Activated effector memory CD4-positive, alpha-beta T cell treated with anti-CD3 and anti-CD28 coated beads, Interleukin-2, amount 50 U/mL, for 16 hours (primary cell): ENCODE data around the gene ZNF526.
"Not testable (repeated sequence)": the region's sequence is repeated elsewhere in the genome, so short reads cannot be mapped to it uniquely, and the experiment has no call there.

Source experiments
- DNase-seq: peaks from one replicate; pipeline ENCODE4 v3.0.0-alpha.2; 2020

ZNF526 gene

DNA sequence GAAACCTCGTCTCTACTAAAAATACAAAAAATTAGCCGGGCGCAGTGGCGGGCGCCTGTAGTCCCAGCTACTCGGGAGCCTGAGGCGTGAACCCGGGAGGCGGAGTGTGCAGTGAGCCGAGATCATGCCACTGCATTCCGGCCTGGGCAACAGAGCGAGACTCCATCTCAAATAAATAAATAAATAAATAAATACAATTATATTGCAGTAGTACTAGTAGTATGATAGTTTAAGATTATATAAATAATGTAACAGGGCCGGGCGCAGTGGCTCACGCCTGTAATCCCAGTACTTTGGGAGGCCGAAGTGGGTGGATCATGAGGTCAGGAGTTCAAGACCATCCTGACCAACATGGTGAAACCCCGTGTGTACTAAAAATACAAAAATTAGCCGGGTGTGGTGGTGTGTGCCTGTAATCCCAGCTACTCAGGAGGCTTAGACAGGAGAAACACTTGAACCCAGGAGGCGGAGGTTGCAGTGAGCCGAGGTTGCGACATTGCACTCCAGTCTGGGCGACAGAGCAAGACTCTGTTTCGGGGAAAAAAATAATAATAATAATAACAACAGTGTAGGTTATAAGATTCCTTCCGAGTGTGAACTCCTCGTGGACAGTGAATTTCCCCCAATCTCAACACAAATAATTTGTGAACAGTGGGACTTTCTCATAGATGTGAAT is 47.0 kb downstream of the ZNF526 start:
- not testable (repeated sequence) for DNase-seq

DNA sequence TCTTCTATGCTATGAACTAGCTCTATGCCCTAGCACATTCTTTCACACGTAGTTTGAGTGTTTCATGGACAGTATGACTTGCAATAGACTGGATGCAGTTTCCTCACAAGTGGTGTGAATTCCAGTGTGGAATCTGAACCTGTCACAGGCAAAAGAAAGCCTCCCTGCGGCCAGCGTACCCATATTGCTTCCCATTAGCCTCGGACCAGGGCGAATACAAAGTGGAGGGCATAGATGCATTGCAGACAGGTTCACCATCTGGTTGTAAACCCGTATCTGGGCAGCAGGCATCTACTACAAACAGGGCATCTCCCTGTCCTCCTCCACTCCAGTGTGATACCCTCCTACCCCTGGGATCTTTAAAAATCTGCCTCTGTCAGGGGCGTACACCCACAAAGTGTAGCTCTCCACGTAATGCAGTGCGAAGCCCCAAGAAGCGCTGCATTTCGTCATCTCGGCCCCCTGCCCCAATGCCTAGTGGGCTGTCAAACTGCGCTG is 47.6 kb downstream of the ZNF526 start:
- no peak for DNase-seq

DNA sequence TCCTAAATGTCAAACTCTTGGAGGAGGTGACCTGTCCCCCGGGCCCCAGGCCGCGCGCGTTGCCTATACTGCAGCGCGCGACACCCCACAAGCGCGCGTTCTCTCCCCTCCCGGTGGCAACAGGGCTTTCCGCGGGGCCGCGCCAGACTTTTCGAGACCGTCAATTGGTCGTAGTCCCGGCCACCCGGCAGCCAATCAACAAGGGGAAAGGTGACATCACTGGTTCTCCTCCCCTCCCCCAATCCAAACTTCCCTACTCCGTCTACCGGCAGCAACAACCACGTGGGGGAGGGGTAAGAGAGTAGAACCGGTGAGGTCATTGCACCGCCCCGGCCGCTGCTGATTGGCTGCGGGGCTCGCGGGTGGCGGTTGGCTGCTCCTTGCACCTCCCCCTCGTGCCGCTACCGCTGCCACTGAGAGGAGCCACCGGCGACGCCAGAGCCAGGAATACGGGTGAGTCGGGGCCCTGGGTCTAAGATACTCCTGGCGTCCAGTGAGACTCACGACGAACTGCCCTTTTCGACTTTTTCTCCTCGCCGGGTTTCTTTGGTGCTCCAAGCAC is 48.1 kb downstream of the ZNF526 start:
- DNase-seq, result peak; percentile 98

DNA sequence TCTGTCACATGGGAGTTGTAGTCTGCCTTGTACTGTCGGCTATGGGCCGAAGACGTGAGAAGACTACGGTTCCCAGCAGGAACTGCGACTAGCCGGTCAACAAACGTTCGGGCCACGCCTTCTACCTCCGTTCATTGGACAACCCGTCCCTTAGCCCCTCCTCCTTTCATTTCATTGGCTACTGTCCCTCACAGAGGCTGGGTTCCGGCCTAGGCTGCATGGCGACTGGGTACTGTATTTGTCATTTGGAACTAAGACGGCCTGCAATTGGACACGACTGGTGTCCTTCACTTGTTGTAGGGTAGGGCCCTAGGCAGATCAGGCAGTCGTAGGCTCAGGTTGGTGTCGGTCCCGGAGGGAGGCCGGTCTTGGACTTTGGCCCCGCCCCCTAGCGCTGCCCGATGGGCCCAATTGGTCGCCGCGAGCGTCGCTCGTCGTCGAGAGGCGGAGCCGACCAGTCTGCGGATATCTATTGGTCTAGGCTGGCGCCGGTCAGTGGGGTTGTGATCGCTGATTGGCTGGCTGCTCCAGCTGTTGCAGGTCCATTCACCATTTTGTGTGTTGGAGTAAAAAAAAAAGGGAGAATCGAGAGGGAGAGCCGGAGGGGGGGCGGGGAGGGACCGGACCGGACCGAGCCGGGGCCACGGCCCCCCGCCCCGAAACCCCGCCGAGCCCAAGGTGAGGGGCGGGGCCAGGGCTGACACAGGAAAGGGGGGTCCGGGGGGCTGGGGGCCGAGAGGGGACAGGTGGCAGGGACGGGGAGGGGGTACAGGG is 48.8 kb downstream of the ZNF526 start, which contains the start of gene CIC:
Gene CIC, plus strand, starts transcription at position 549 of the 774 bp plus-strand sequence. CDS start 2,532 bp downstream, outside the sequence.
- peak; percentile 100 for DNase-seq

DNA sequence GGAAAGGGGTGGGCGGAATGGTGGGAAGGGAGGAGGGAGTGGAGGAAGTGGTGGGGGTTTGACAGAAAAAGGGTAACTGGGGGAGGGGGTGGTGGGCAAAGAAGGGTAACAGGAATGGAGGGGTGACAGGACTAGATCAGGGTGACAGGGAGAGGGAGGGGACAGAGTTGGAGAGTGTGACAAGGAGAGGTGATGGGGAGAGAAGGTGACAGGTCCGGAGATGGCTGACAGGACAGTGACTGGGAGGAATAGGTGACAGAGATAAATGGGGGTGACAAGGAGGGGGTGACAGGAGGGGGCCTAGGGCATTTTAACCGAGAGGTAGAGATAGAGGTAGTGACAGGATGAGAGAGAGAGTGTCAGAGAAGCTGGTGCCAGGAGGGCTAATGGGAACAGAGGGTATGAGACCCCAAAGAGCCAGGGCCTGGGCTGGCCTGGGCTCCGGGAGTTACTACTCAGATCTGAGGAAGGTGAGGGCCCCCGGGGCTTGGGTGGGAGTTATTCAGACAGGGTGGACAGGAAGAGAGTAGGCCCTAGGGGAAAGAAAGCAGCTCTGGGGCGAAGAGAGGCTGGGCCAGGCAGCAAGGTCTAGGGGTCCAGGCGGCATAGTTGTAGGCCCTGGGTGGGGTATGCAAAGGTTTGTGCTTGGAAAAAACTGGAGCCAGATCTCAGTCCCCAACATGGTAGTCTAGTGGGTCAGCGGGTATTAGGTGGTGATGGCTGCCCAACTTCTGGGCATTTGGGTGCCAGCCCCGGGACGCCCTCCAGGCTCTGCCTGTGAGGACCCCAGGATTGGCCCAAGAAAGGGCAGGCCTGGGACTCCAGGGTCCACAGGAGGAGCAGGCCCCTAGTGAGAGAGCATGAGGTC is 49.6 kb downstream of the ZNF526 start:
- peak; percentile 66 for DNase-seq

DNA sequence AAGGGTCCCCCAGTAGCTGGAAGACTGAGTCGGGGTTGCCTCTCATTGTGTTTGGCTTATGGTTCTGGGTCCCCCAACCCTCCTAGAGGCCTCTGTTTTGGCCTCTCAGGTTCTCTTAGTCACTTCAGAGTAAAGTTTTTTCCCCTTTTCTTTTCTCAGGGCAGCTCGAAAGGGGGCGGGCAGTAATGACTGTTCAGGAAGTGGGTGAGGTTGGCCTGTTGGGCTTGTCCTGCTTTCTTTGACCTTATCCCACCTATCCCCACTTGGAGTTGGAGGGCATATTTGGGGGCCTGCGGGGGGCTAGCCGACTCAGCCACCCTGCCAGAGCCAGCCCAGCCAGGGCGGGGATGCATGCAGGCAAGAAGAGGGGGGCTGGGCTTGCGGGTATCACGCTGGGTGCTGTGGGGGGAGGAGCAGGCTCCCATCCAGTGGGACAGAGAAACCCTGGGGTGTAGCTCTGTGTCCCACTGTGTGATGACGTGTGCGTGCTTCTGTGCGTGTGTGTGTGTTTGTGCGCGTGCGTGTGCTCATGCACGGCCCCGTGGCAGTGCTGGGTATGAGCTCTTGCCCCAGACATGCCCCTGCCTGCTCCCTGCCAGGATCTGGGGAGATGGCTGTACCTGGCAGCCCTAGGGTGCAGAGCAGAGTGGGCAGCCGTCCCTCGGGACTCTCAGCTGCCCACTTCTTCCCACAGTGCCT is 50.4 kb downstream of the ZNF526 start:
- peak; percentile 86 for DNase-seq

DNA sequence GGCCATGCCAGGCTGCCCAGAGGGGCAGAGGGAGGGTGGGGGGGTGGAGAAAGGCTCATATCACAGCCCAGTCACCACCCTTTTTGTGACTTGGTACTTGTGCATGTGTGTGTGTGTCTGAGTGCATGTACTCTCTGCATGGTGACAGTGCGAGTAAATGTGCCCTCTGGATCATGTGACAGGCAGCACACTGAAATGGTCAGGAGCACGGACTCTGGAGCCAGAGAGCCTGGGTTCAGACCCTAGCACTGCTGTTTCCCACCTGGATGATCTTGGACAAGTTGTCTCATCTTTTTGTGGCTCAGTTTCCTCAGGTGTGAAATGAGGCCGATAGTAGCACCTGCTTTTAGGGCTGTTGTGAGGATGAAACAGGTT is 50.9 kb downstream of the ZNF526 start:
- no peak for DNase-seq

DNA sequence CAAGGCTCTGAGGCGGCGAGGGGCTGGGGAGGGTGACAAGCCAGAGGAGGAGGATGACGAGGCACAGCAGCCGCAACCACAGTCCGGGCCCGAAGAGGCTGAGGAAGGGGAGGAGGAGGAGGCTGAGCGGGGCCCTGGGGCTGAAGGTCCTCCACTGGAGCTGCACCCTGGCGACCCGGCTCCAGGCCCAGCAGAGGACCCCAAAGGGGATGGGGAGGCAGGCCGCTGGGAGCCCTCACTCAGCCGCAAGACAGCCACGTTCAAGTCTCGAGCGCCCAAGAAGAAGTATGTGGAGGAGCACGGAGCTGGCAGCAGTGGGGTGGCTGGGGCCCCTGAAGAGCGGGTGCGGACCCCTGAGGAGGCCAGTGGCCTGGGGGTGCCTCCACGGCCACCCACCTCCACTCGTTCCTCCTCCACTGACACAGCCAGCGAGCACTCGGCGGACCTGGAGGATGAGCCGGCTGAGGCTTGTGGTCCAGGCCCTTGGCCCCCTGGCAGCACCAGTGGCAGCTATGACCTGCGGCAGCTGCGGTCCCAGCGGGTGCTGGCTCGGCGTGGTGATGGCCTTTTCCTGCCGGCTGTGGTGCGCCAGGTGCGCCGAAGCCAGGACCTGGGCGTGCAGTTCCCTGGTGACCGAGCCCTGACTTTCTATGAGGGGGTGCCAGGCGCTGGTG is 51.9 kb downstream of the ZNF526 start:
- peak; percentile 60 for DNase-seq

DNA sequence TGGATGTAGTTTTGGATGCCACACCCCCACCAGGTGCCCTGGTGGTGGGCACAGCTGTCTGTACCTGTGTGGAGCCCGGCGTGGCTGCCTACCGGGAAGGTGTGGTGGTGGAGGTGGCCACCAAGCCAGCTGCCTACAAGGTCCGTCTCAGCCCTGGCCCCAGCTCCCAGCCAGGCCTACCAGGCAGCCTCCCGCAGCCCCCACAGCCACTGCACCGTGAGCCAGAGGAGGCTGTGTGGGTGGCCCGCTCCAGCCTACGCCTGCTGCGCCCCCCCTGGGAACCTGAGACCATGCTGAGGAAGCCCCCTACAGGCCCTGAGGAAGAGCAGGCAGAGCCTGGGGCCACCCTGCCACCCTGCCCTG is 52.4 kb downstream of the ZNF526 start:
- no peak for DNase-seq

DNA sequence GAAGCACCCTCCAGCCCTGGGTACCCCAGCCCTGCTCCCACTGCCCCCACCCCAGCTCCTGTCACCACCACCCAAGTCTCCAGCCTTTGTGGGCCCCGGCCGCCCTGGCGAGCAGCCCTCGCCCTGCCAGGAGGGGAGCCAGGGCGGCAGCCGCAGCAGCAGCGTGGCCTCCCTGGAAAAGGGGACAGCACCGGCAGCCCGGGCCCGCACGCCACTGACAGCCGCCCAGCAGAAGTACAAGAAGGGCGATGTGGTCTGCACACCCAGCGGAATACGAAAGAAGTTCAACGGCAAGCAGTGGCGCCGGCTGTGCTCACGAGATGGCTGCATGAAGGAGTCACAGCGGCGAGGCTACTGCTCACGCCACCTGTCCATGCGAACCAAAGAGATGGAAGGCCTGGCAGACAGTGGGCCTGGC is 52.9 kb downstream of the ZNF526 start:
- peak; percentile 61 for DNase-seq

DNA sequence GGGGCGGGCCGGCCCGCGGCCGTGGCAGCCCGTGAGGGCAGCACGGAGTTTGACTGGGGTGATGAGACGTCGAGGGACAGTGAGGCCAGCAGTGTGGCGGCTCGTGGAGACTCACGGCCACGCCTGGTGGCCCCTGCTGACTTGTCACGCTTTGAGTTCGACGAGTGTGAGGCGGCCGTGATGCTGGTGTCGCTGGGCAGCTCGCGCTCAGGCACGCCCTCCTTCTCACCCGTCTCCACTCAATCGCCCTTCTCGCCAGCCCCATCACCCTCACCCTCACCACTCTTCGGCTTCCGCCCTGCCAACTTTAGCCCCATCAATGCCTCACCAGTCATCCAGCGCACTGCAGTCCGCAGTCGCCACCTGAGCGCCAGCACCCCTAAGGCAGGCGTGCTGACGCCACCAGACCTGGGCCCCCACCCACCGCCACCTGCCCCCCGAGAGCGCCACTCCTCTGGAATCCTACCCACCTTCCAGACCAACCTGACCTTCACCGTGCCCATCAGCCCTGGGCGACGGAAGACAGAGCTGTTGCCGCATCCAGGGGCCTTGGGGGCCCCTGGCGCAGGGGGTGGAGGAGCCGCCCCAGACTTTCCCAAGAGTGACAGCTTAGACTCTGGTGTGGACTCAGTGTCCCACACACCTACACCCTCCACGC is 53.4 kb downstream of the ZNF526 start:
- peak; percentile 57 for DNase-seq

DNA sequence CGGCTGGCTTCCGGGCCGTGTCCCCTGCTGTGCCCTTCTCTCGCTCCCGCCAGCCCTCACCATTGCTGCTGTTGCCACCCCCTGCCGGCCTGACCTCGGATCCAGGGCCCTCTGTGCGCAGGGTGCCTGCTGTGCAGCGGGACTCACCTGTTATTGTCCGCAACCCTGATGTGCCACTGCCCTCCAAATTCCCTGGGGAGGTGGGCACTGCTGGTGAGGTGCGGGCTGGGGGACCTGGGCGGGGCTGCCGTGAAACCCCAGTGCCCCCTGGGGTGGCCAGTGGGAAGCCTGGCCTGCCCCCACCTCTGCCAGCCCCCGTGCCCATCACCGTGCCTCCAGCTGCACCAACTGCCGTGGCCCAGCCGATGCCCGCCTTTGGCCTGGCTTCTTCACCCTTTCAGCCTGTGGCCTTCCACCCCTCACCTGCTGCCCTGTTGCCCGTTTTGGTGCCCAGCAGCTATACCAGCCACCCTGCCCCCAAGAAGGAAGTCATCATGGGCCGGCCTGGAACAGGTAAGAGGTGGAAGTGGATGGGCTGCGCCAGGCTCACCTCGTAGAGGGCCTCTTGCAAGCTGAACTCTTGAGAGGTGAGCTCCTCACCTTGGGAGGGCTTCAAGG is 54.1 kb downstream of the ZNF526 start:
- DNase-seq, result peak; percentile 61

DNA sequence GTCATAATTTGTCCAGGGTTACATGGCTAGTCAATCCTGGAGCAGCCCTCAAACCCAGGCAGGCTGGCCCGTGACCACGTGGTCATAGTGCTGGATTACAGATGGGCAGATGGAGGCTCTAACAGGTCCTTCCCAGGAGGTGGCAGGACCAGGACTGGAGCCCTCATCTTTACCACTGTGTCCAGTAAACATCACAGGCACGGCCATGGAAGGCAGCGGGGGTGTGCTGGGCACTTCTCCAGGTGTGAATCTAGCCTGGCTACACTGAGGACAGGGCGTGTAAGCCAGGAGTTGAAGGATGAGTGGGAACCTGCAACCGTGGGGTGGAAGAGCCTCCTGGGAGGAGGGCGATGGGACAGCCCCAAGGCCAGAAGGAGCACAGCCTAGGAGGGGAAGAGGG is 55.0 kb downstream of the ZNF526 start:
- DNase-seq, result peak; percentile 57

DNA sequence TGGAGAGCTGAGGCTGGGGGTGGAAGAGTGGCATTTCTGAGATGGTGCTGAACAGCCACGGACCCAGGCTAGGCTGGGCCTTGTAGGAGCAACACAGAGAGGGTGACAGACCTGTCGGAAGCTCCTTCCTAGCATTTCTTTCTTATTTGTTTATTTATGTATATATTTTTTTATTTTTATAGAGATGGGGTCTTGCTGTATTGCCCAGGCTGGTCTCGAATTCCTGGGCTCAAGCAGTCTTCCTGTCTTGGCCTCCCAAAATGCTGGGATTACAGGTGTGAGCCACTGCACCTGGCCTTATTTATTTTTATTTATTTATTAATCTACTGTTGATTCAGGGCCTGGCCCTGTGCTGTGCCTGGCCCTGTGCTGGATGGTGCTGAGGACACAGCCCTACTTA is 55.4 kb downstream of the ZNF526 start:
- DNase-seq, result no peak

DNA sequence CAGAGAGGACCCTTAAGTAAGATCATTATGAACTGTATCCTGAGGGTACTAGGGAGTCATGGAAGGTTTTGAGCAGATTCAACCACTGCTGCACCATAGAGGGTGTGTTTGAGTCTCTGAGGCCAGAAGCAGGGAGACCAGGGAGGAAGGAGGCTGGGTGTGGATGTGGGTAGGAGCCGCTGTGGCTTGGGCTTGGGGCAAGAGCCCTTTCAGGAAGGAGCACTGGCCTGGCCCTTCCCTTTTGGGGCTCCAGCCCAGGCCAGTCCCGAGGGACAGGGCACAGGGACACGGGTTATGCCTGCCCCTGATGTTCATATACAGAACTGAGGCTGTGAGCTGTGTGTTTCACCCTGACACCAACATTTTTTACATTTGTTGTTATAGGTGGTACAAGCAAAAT is 56.2 kb downstream of the ZNF526 start:
- peak; percentile 59 for DNase-seq

DNA sequence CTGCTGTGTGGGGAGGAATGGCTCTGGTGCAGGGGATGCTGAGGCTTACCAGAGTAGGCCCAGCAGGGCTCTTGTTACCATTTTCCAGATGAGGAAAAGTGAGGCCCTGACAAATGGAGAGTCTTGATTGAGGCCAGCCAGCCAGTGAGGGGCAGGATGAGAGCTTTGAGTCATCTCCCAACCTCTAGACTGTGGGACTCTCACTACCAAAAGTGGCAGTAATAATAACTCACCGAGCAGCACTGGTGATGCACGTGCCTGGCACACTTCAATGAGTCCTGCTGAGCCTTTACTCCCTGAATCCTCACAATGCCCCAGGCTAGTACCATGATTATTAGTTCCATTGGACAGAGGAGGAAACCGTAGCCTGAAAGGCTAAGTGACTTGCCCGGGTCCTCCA is 56.7 kb downstream of the ZNF526 start:
- peak; percentile 65 for DNase-seq
